Panc1 (cell line): ENCODE results near the gene GIT1.

Experiments used
- POLR2AphosphoS5 ChIP-seq: IDR thresholded peaks from 2 replicates; pipeline ENCODE4 v1.6.1; 2012; ENCODE audit warnings: mild to moderate bottlenecking, low read depth, low read length, moderate library complexity
- REST ChIP-seq, 2 experiments: IDR thresholded peaks; 2 replicates each; pipeline ENCODE4 v1.6.1; 2011 to 2012; ENCODE audit warnings: low read depth in 2 of 2, control low read depth in 1 of 2, low read length in 1 of 2, mild to moderate bottlenecking in 1 of 2, moderate library complexity in 1 of 2; ENCODE audit not compliant: insufficient read depth in 1 of 2
- SIN3A ChIP-seq: IDR thresholded peaks from 2 replicates; pipeline ENCODE4 v1.6.1; 2012; ENCODE audit warnings: low read depth, mild to moderate bottlenecking, low read length, moderate library complexity, borderline replicate concordance; ENCODE audit not compliant: insufficient read depth
- TCF7L2 ChIP-seq: IDR thresholded peaks from 2 replicates; pipeline ENCODE4 v1.6.1; 2011; ENCODE audit warnings: mild to moderate bottlenecking, low read depth, low read length, inconsistent platforms
- TF ChIP-seq, protein P1 (sequence below): fragments of 450-650 bp; IDR thresholded peaks from 2 replicates; pipeline ENCODE4 v1.5.1; 2017; ENCODE audit warnings: mild to moderate bottlenecking

- TF ChIP-seq, protein P1, sequence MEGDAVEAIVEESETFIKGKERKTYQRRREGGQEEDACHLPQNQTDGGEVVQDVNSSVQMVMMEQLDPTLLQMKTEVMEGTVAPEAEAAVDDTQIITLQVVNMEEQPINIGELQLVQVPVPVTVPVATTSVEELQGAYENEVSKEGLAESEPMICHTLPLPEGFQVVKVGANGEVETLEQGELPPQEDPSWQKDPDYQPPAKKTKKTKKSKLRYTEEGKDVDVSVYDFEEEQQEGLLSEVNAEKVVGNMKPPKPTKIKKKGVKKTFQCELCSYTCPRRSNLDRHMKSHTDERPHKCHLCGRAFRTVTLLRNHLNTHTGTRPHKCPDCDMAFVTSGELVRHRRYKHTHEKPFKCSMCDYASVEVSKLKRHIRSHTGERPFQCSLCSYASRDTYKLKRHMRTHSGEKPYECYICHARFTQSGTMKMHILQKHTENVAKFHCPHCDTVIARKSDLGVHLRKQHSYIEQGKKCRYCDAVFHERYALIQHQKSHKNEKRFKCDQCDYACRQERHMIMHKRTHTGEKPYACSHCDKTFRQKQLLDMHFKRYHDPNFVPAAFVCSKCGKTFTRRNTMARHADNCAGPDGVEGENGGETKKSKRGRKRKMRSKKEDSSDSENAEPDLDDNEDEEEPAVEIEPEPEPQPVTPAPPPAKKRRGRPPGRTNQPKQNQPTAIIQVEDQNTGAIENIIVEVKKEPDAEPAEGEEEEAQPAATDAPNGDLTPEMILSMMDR: no peak
- TF ChIP-seq REST (IDR thresholded peaks at IDR 0.05; ENCODE audit: insufficient read depth in 1 of 2, low read depth in 2 of 2, low read length in 1 of 2) (no peak), POLR2AphosphoS5 (no peak), TCF7L2 (no peak), SIN3A (no peak)
Measured at GRCh38 chr17:29621751-29622194, 32.3 kb upstream of the GIT1 start.
